GM18498 (cell line): Measurements from ENCODE around the gene AUTS2.

Experiments used
- ATAC-seq: cut with Tn5 transposase; IDR thresholded peaks from one replicate; pipeline ENCODE4 v1.9.1; 2021; ENCODE audit warnings: mild to moderate bottlenecking, moderate library complexity; ENCODE audit not compliant: unreplicated experiment

Gene AUTS2

DNA sequence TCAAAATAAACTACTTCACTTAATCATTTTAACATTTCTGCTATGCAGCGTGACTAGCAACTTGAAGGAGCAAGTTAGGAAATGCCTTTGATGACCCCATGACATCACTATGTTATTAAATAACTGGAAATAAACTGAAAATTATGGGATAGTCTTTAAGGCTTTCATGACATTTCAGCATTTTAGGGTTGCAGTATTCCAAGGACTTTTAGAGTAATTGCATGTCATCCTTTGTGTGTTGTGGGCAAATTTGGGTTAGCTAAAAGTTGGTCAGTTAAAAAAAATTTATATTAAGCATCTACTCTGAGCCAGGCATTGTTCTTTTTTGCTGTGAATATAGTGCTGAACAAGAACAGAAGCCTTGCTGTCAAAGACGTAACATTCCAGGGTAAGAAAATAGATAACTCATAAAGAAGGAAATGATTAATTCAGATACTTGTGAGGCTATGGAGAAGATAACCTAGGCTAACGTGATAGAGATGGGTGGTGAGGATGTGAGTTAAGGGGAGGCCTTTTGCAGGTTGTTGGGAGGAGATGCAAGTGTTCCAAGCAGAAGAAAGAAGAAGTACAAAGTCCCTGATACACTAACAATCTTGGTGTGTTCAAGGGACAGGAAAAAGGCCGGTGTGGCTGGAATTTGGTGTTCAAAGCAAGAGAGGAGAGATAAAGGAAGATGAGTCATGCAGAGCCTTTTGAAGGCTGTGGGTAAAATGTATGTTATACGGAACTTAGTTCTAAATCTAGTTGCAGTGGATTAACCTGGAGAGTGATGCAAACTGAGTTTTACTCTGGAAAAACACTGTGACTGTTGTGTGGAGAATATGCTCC, 610.2 kb downstream of the AUTS2 start:
- no peak for ATAC-seq

DNA sequence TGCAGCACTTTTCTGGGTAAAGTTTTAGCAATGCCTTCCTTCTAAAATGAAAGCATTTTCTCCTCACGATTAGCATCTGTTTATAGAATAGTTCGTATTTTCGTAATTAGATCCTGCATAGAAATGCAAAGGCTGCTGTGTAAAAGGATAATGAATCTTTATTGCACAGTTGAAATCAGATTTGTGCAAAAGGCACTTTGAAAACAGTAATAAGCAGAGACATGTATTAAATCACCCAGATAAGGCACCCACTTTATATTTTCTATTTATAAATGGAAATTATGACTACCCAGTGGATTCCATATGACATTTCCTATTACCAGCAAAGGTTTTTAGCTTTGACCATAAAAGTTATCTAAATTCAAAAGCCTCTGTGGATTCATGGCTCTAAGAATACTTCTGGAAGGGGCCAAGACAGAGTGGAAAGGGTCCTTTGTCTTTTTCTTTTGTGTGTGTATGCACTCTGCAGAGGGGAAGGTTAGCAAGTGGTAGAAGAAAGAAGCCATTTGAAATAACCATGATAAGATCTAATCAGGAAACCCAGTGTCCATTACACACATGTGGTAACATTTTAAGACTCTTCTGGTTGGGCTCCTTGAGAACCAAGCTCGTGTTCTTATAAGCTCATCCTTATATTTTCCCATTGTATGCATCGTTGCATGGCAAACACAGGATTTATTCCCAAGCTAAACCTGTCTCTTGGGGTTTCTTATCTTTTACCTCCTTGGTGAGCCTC, 612.1 kb downstream of the AUTS2 start:
- ATAC-seq: no peak

DNA sequence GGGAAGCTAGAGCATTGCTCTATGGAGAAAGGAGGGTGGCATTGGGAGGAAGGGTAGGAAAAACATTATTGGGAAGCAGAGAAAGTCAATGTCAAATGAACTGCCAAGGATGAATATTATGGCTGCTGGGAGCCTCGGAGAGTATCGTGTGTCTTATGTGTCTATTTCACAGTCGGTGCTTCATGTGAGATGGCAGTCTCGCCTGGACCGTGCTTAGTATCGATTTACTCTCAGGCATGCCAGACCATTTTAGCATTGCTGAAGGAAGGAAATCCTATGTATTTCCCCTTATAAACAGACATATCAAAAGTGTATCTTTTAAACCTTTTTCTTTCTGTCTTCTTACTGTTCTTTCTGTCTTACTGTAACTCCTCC, 612.6 kb downstream of the AUTS2 start:
- ATAC-seq: no peak

DNA sequence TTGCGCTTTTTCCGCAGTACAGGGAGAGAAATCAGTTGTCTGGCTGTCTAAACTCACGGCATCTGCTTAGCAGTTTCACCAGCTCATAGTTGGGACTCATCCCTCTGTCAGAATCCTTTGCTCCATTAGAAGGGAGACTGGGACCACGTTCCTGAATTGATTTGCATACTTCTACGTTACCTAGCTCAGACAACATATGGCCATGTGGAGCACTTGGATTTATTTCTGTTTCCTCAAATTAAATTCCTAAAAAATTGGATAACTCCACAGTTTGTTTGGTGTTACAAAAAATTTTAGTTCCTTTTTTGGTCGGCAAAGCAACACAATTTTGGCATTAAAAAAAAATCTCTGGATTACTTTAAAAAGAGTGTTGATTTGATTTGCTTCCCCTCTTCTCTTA, 614.0 kb downstream of the AUTS2 start:
- ATAC-seq: no peak

DNA sequence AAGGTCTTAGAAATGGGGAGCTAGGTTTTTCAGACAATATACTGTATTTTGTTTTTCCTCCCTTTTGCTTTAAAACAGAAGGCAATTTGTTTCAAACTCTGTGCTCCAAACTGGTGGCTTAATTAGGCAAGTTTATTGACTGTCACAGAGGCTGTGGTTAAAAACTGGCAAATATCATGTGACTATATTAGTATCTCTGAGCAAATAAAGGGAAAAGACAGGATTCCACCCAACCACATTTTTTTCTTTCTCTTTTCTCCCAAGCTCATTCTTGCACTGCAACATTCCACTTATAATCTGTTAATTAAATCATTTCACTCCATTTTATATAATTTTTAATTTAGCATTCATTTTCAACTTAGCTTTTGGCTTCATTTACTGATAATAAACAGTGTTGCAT, 615.8 kb downstream of the AUTS2 start:
- ATAC-seq: no peak

DNA sequence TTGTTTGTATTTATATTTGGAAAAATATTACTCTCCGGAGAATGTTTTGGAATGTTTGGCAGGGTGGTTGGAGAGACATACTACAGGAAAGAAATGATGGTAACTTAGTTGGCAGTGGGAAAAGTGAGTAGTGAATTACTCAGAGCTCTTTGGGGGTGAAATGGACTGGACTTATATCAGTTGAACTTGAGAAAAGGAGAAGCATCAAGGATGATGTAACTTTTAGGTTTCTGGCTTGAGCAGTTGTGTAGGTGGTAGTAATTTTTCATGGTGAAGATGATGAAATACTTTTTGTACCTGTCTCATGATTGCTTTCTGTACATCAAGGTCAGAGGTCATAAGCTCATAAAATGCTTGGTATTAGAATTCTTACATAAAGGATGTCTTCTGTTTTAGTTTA, 617.2 kb downstream of the AUTS2 start:
- no peak for ATAC-seq

DNA sequence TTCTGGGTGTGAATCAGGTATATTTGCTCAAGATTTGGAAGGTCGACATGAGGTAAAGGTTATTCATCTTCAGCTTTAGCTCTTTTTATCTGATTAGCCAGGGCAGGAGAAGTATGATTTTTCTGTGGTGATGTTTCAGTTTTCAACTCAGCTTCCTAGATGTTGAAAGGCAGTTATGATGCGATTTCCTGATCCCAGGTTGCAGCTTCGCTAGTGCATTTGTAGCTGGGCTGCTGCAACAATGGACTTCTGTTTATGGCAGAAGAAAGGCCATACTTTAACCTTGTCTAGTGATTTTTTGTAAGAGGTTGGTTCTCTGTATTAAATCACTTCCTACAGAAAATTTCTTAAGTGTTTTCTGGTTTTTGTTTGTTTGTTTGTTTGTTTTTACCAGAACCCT, 619.3 kb downstream of the AUTS2 start:
- no peak for ATAC-seq

DNA sequence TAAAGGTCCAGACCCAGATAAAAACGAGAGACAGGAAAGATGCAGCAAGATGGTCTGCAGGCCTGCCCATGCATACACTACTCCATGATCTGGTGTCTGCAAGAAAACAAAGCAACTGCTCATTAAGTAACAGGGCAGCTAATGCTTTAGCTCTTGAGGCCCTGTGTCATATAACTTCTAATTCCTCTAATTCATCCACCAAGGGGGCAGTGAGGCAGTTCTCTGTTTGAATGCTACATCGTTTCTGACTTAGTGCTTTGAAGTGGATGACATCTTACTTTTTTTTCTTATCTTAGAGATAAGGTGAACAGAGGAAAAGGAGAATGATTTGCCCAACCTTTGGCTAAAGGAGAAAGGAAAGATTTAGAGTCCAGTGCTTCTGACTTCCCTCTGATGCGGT, 619.7 kb downstream of the AUTS2 start:
- ATAC-seq: no peak

DNA sequence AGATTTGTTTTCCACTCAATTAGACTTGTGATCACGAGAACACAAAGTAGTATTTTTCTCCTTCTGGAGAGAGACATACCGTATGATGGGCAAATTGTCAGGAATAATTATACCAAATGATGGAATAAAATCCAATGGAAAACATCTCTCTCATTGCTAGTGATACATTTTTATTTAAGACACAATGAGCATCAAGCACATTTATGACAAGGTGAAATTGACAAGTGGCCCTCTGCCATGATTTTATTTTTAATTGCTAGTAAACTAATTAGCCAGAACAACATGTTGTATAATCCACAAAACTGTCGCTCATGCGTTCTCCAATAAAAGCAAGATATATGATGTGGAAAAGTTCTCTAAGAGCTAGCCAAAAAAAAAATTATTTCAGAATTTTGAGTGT, 620.8 kb downstream of the AUTS2 start:
- no peak for ATAC-seq

DNA sequence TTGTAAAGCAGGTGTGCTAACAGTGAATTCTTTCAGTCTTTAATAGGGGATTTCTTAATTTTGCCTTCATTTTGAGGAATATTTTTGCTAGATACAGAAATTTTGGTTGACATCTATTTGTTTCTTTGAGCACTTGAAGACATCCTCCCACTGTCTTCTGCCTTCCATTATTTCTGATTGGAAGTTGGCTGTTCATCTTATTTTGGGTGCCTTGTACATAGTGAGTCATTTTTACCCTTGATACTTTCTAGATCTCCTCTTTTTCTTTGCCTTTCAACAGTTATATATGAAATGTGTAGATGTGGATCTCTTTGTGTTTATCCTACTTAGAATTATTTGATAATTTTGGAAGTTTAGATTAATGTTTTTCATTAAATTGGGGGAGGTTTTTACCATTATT, 631.0 kb downstream of the AUTS2 start:
- no peak for ATAC-seq

DNA sequence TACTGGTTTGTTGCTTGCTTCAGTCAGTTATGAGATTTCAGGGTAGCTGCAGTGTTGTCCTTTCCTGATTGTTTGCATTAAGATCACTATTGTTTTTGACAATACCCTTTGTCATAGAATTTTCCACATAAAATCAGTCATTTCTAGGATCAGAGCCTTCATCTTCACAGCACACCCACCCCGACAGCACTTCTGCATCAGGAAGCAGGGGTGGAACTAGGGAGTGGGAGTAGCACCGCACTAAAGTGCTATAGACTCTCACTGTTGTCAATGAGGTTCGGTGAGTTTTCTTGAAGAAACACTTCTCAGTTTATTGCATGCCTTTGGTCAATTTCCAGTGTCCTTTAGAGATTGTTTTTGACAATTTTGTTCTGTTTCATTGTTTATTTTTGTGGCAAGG, 632.5 kb downstream of the AUTS2 start:
- ATAC-seq: no peak

DNA sequence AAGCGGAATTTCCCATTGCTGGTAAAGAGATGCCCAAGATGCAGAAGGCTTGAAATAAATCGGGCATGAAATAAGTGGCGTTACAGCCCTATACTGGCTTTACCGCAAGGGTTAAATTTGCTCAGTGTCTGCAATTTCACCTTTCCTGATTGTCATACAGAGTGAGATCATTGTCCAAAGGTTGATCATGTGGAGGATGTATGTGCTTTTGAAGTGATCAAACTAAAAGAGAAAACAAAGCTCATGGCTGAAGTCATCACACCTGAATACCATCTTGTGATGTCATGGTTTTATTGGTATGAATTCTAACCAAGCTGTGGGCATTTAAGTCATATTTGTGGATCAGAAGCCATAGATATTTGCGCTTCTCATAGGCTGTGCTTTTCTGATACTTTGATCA, 635.5 kb downstream of the AUTS2 start:
- ATAC-seq: no peak

DNA sequence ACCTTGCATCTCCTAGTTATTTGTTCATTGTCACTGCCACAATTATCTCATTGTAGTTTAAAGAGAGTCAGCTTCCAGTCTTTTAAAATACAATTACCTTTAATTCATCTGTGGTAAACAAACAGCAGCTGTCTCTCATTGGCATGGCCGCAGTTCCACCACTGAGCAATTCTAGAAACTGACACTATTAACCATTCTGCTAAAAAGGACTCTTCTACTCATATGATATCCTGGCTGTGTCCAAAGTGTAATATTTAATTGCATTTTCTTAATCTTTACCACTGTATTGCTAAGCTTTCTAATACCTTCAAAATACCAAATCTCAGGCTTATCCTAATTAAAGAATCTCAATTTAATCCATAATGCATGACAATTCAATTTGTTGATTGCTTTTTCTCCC, 639.0 kb downstream of the AUTS2 start:
- ATAC-seq: no peak

DNA sequence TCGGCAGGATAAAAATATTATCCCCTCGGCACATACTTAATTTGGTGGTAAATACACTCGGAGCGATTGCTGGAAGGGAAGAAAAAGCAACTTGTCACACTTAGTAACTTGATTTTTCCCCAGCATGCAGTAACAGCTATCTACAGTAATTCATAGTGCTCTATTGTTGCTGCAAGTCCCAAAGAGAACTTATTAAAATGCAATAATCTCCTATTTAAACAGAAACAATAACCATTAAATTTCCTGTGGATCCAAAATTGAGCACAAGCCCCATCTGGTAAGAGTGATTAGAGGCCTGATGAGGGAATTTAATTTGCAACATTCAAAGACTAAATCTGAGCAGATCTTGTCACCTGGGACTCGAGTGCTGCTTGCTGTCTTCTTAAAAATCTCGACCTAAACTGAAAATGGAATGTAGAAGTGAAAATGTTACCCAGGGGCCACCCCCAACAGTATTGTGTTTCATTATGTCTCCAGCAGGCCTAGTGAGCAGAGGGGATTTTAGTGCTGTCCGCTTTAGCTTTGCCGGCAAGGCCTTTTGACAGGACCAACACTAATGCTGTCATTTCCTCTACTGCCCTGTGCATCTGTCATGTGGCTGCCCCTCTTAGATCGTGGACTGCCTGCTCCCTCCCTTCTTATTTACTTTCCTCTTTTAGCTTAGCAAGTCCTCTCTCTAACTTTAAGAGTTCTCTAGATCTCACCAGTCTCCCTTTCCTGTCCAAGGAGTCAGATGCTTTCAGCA, 639.7 kb downstream of the AUTS2 start:
- ATAC-seq: peak; percentile 100

DNA sequence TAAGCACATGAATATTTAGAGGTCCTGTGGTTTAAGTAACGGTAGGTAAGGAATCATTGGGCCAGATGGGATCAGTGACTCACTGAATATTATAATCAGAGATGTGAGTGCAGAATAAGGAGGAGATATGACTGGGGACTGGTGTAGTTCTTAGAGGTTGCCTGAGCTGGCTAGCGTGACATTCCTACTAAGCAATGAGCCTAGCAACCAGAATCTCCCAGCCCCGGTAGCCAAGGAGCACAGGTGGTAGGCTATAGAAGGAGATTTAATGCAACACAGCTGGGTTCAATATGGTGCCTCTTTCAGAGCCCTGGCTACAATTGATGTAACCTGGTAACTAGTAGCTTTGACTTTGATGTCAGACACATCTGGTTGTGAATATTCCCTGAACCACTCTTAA, 641.6 kb downstream of the AUTS2 start:
- ATAC-seq: no peak

DNA sequence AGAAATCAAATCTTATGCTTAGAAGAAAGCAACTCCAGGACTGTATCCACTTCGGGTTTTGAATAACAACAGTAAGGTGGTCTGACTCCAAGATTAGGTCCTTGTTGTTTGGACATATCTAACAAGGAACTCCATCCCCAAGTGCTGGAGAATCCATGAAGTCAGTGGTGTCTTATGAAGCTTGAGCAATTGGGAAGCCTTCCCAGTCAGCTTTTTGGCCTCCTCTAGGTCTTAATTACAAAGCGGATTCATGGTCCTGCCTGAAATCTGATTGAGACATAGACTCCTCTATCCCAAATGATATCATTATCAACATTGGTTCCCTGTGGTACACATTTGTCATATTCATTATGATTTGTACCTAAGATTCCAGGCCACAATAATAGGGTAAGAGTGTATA, 642.6 kb downstream of the AUTS2 start:
- ATAC-seq: no peak

DNA sequence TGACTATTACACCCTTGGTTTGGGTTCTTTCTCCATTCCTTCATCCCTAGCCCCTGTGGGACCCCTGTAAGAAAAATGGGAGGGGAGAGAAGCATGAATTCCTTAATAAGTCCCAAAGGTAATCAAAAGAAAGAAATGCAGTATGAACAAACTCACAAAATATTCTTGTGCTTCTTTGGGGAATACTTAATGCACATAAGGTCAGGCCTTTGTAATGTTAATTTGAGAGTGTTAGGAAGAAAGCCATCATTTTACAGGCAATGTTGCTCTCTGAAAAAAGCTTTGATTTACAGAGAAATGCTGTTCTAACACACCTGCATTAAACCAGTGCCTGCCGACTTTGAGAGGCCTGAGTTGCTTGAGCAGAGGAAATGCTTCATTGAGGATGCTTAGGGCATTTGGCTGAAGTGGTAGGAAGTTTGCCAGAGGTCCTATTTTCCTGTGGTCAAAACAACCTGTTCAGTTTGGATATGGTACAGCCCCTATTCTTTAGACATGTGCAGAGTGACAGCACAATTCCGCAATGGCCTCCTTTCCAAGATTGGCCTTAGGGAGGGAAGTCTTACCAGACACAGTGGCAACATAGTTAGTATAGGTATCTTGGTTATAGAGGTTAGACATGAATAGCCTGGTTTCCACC, 643.4 kb downstream of the AUTS2 start:
- ATAC-seq: no peak

DNA sequence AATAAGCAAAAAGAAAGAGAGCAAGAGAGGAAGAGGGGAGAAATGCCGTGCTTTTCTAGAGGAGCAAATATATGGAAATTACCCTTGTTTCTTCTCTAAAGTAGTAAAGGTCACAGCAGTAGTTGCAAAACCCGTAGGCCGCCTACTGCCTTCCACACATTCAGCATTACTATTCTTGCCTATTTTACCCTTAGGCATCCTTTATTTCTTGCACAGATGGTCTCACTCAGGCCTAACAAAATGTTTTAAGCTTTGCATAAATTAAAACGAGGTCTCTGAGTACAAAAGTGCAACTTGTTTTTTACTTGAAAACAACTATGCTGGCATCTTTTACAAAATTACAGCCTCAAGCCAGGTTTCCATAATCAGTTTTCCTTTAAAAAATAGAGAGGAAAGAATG, 644.6 kb downstream of the AUTS2 start:
- no peak for ATAC-seq

DNA sequence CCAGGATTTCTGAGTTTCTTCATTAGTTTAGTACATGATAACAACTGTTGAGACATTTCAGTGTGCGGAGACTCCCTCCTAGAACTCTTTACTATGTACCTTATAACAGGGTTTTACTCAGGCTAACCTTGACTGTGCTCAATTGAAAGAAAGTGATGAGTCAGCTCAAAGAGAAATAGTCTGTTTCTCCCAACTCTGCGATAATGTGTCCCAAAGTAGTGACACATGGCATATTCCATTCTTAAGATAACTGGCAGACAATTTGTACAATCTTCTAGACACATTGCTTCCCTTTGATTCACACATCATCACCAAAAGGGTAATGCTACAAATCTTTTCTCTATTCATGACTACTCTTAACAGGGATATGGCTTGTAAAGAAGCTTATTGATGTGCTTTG, 645.2 kb downstream of the AUTS2 start:
- ATAC-seq: no peak

DNA sequence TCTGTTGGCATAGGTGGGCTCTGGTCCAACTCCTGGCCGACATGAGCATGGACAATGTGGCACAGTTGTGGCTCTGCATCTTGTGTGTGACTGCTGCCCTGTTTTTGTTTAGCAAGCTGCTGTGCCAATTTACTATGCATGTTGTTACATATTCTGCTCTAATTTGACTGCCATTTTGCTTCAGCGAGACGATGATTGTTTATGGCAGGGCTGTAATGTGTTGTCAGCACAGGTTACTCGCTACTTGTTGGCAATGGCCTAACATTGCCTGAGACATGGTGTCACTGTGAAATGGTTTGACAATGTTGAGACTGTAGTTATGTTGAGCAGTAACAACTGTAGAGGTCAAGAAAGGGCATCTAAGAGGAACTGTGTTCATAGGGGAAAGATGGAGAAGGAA, 659.6 kb downstream of the AUTS2 start:
- no peak for ATAC-seq

DNA sequence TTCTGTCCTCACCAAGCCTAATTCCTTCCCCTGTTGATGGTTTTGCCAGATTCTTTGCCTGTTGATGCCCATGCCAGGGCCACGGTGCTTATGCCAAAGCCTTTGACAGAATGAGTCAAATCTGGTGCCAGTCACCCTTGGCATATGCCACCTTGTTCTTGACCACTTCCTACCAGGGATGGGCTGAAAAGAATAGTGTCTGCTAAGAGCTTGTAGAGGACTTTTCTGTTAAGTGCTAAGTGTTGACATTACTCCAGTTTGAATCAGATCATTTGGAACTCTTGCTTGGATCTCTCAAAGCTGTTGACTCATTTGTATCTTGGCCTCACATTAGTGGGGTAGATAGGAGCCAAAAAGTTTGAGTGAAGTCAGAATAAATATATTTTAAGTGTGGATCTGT, 661.2 kb downstream of the AUTS2 start:
- no peak for ATAC-seq
